Hepatocyte (in vitro differentiated cells): ENCODE measurements around the gene PISD.

Source experiments
- EZH2 ChIP-seq: fragments of 200-600 bp; sonication (generic); IDR thresholded peaks from 2 replicates; pipeline ENCODE4 v1.6.1; 2016; ENCODE audit warnings: antibody characterized with exemption, mild to moderate bottlenecking, borderline replicate concordance
- EZH2phosphoT487 ChIP-seq: fragments of 200-600 bp; sonication (generic); IDR thresholded peaks from one replicate; pipeline ENCODE4 v1.6.1; 2018; ENCODE audit warnings: antibody characterized with exemption, mild to moderate bottlenecking, low read depth, moderate library complexity; ENCODE audit not compliant: unreplicated experiment, severe bottlenecking
- TF ChIP-seq, protein P1 (sequence below): fragments of 200-600 bp; sonication (generic); IDR thresholded peaks from 2 replicates; pipeline ENCODE4 v1.5.1; 2016; ENCODE audit warnings: antibody characterized with exemption, mild to moderate bottlenecking; ENCODE audit not compliant: poor library complexity

DNA sequence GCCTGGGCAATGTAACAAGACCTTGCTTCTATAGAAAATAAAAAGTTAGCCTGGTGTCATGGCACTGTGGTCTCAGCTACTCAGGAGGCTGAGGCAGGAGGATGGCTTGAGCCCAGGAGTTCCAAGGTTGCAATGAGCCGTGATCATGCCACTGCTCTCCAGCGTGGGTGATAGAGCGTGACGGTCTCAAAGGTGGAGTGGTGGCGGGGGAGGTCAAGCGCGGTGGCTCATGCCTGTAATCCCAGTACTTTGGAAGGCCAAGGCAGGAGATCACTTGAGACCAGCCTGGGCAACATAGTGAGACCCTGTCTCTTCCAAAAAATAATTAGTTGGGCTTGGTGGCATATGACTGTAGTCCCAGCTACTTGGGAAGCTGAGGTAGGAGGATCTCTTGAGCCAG is 16.7 kb upstream of the PISD start:
- TF ChIP-seq, protein P1, sequence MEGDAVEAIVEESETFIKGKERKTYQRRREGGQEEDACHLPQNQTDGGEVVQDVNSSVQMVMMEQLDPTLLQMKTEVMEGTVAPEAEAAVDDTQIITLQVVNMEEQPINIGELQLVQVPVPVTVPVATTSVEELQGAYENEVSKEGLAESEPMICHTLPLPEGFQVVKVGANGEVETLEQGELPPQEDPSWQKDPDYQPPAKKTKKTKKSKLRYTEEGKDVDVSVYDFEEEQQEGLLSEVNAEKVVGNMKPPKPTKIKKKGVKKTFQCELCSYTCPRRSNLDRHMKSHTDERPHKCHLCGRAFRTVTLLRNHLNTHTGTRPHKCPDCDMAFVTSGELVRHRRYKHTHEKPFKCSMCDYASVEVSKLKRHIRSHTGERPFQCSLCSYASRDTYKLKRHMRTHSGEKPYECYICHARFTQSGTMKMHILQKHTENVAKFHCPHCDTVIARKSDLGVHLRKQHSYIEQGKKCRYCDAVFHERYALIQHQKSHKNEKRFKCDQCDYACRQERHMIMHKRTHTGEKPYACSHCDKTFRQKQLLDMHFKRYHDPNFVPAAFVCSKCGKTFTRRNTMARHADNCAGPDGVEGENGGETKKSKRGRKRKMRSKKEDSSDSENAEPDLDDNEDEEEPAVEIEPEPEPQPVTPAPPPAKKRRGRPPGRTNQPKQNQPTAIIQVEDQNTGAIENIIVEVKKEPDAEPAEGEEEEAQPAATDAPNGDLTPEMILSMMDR: no peak
- no peak for TF ChIP-seq EZH2phosphoT487
- TF ChIP-seq EZH2: no peak
